Measurements from ENCODE around the gene ATF6. TPM values are rescaled to one million over a fixed set of nuclear protein-coding genes. Genes with fewer than 3 reads are reported as not detected.

ATF6 gene
- total RNA-seq, 6 experiments from 2014 or later, result 16.5 to 24.4 (median 20.4) TPM

DNA sequence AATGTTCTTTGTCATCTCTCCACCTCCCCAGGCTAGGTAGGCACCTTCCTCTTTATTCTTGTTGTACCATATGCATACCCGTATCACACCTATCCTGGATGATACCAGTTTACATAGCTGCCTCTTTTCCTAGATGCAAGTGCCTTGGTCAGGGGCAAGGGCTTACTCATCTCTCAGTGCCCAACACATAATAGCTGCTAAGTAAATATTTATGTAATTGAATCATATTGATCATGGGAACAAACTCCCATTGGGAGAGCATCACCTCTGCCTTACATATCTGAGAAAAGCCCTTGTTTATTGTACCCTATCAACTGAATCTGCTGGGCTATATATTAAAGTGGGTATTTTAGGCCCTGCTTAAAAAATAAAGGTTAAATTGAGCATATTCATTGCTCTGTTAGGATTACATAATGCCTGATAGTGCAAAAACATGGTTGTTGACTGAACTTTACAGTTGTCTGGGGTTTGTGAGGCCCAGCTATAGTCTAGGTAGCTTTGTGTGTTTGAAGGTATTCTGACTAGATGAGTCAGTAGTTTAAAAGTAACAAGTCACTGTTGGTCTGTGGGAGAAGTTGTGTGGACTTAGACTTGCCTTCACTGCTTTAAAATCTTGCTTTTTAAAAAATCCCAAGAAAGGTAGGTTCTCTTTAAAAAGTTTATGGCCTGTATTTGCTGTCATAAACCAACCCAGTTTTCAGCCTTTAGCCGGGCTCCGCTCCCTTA lies 174.9 kb downstream of the ATF6 start:
- no peak overlapping the region for H3K27ac ChIP-seq
- no peak overlapping the region for H3K4me3 ChIP-seq
- no peaks in the 10 kb centered on the region for H3K9me3 ChIP-seq
- no peaks in the 10 kb centered on the region for H3K4me1 ChIP-seq
- intact Hi-C loops (cut with DNase I), result loop anchor here in 1 of 2 donors (10.0 kb wide), 1 partner anchor 364 kb away; no protein-coding TSS in a partner anchor
- peaks cover 0 to 4% (median 0%) of the 10 kb centered on the region in 4 donors for H3K36me3 ChIP-seq
- no peak for TF ChIP-seq POLR2A (IDR thresholded peaks at IDR 0.05)
- TF ChIP-seq, protein P1, sequence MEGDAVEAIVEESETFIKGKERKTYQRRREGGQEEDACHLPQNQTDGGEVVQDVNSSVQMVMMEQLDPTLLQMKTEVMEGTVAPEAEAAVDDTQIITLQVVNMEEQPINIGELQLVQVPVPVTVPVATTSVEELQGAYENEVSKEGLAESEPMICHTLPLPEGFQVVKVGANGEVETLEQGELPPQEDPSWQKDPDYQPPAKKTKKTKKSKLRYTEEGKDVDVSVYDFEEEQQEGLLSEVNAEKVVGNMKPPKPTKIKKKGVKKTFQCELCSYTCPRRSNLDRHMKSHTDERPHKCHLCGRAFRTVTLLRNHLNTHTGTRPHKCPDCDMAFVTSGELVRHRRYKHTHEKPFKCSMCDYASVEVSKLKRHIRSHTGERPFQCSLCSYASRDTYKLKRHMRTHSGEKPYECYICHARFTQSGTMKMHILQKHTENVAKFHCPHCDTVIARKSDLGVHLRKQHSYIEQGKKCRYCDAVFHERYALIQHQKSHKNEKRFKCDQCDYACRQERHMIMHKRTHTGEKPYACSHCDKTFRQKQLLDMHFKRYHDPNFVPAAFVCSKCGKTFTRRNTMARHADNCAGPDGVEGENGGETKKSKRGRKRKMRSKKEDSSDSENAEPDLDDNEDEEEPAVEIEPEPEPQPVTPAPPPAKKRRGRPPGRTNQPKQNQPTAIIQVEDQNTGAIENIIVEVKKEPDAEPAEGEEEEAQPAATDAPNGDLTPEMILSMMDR (IDR thresholded peaks at IDR 0.05), result no peak
- DNase-seq (no peak), ATAC-seq (peak in 3 of 4 donors; percentile 14 to 89 (median 24))
- 65% methylated on average over 3 of the region's 3 CpGs for WGBS (ENCODE audit: insufficient coverage, low coverage, low lambda C conversion rate, missing lambda C conversion rate)
- no peaks in the 10 kb centered on the region for H3K27me3 ChIP-seq

GRCh38 chr1:161941726-161942436 lies 175.8 kb downstream of the ATF6 start:
- ATAC-seq (no peak), DNase-seq (no peak)
- Histone ChIP-seq H3K27me3 (no peaks in the 10 kb centered on the region), H3K4me3 (no peak overlapping the region), H3K9me3 (no peaks in the 10 kb centered on the region), H3K4me1 (no peaks in the 10 kb centered on the region), H3K36me3 (peaks cover 0 to 4% (median 0%) of the 10 kb centered on the region in 4 donors), H3K27ac (no peak overlapping the region)
- TF ChIP-seq POLR2A (IDR thresholded peaks at IDR 0.05), result no peak
- TF ChIP-seq, protein P1 (IDR thresholded peaks at IDR 0.05), result no peak
- WGBS (ENCODE audit: insufficient coverage, low coverage, low lambda C conversion rate, missing lambda C conversion rate), result 87% methylated on average over 8 of the region's 8 CpGs
- intact Hi-C loops (cut with DNase I), result loop anchor here in 1 of 2 donors (10.0 kb wide), 1 partner anchor 363 kb away; no protein-coding TSS in a partner anchor

DNA sequence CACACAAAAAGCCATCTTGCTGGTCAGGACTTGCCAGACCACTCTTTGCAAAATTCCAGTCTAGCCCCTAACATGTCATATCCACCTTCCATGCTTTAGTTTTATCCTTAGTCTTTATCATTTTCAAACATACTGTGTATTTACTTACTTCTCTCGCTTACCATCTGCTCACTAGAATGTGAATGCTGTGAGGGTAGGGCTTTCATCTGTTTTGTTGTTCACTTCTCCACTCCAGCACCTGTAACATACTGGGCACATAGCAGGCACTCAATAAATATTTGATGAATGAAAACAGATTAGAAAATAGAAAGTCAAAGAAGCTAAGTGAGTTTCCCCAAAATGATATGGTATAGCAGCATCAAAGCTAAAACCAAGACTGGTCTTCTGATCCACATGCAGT lies 177.6 kb downstream of the ATF6 start:
- TF ChIP-seq, protein P1 (IDR thresholded peaks at IDR 0.05), result no peak
- TF ChIP-seq POLR2A (IDR thresholded peaks at IDR 0.05), result no peak
- Histone ChIP-seq H3K9me3 (no peaks in the 10 kb centered on the region), H3K4me3 (no peak overlapping the region), H3K36me3 (peaks cover 0 to 4% (median 0%) of the 10 kb centered on the region in 4 donors), H3K27me3 (no peaks in the 10 kb centered on the region), H3K4me1 (no peaks in the 10 kb centered on the region), H3K27ac (no peak overlapping the region)
- ATAC-seq (no peak), DNase-seq (no peak)
- intact Hi-C loops (cut with DNase I), result loop anchor here in 1 of 2 donors (10.0 kb wide), 1 partner anchor 361 kb away; no protein-coding TSS in a partner anchor
- 100% methylated on average over 1 of the region's 1 CpG for WGBS (ENCODE audit: insufficient coverage, low coverage, low lambda C conversion rate, missing lambda C conversion rate)

- TF ChIP-seq, protein P1 (IDR thresholded peaks at IDR 0.05), result no peak
- no peak for TF ChIP-seq POLR2A (IDR thresholded peaks at IDR 0.05)
- intact Hi-C loops (cut with DNase I), result loop anchor here in 1 of 2 donors (10.0 kb wide), 1 partner anchor 360 kb away; no protein-coding TSS in a partner anchor
- Histone ChIP-seq H3K4me3 (no peak overlapping the region), H3K4me1 (no peaks in the 10 kb centered on the region), H3K27ac (no peak overlapping the region), H3K27me3 (no peaks in the 10 kb centered on the region), H3K9me3 (no peaks in the 10 kb centered on the region), H3K36me3 (peaks cover 0 to 4% (median 0%) of the 10 kb centered on the region in 4 donors)
- WGBS (ENCODE audit: insufficient coverage, low coverage, low lambda C conversion rate, missing lambda C conversion rate), result 95% methylated on average over 2 of the region's 2 CpGs
- ATAC-seq (no peak), DNase-seq (no peak)
Measured at GRCh38 chr1:161944381-161944780, 178.3 kb downstream of the ATF6 start.
